Measurements from ENCODE around the gene DNAH9.

DNA sequence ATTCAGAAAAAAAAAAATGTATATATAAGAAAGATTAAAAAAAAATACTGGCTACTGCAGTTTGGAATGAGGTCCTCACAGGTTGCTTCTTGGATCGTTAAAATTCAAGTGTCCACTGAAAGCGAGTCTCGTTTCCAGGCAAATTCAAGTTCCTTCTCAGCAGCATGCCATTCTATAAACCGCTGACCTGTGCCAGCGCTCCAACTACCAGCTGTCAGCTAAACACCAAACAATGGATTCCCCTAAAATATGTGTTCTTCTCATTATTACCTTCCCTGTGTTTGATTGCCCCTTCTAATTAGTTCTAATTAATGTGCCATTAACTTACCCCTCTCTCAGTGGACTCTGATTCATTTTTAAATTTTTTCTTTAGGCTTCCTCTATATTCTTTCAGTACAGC is 92.4 kb downstream of the DNAH9 start:
- TF ChIP-seq CTCF (IDR thresholded peaks at IDR 0.05) (no peak), HOXB13 (CRISPR knock-in tag; IDR thresholded peaks at IDR 0.05; ENCODE audit: low read depth) (no peak), FOSL2 (IDR thresholded peaks at IDR 0.05) (no peak), FOSL2 (CRISPR knock-in tag; IDR thresholded peaks at IDR 0.05) (no peak), CEBPB (IDR thresholded peaks at IDR 0.05) (no peak), JUNB (IDR thresholded peaks at IDR 0.05) (no peak), EHF (CRISPR knock-in tag; IDR thresholded peaks at IDR 0.05) (no peak), MYC (IDR thresholded peaks at IDR 0.05; ENCODE audit: borderline replicate concordance, low read length) (no peak), REST (IDR thresholded peaks at IDR 0.05) (no peak), POLR2A (IDR thresholded peaks at IDR 0.05; ENCODE audit: low read length) (no peak), HEYL (CRISPR knock-in tag; IDR thresholded peaks at IDR 0.05) (no peak), HOXA7 (CRISPR knock-in tag; IDR thresholded peaks at IDR 0.05) (no peak), RCOR1 (IDR thresholded peaks at IDR 0.05; ENCODE audit: low read depth, low read length) (no peak)
- TF ChIP-seq, protein P1, sequence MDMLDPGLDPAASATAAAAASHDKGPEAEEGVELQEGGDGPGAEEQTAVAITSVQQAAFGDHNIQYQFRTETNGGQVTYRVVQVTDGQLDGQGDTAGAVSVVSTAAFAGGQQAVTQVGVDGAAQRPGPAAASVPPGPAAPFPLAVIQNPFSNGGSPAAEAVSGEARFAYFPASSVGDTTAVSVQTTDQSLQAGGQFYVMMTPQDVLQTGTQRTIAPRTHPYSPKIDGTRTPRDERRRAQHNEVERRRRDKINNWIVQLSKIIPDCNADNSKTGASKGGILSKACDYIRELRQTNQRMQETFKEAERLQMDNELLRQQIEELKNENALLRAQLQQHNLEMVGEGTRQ (IDR thresholded peaks at IDR 0.05) = no peak
